H9 (cell line): ENCODE measurements around the gene SEMA3F. TPM values are rescaled to one million over a fixed set of nuclear protein-coding genes. Genes with fewer than 3 reads are reported as not detected.

Experiments
- DNase-seq: peaks from one replicate; pipeline ENCODE4 v3.0.0-alpha.2; 2017
- H2AFZ ChIP-seq: one replicate; pipeline ENCODE4 v1.6.1; 2013; ENCODE audit warnings: mild to moderate bottlenecking, low read length, control low read depth, moderate library complexity
- H2AK5ac ChIP-seq: 2 replicates; pipeline ENCODE4 v1.6.1; 2013; ENCODE audit warnings: low read length, control low read depth, mixed read lengths; ENCODE audit not compliant: insufficient read length
- H2BK120ac ChIP-seq: one replicate; pipeline ENCODE4 v1.6.1; 2013; ENCODE audit warnings: low read depth, mild to moderate bottlenecking, low read length, control low read depth, inconsistent platforms; ENCODE audit not compliant: poor library complexity, severe bottlenecking
- H2BK12ac ChIP-seq: 2 replicates; pipeline ENCODE4 v1.6.1; 2013; ENCODE audit warnings: low read length, control low read depth, mixed read lengths, low read depth; ENCODE audit not compliant: insufficient read length
- H2BK15ac ChIP-seq: 2 replicates; pipeline ENCODE4 v1.6.1; 2013; ENCODE audit warnings: low read depth, low read length, control low read depth
- H2BK20ac ChIP-seq: one replicate; pipeline ENCODE4 v1.6.1; 2013; ENCODE audit warnings: low read depth, mild to moderate bottlenecking, low read length, control low read depth, inconsistent platforms; ENCODE audit not compliant: poor library complexity, severe bottlenecking
- H2BK5ac ChIP-seq: 2 replicates; pipeline ENCODE4 v1.6.1; 2013; ENCODE audit warnings: low read length, control low read depth, mixed read lengths; ENCODE audit not compliant: insufficient read length
- H3K14ac ChIP-seq: 2 replicates; pipeline ENCODE4 v1.6.1; 2013; ENCODE audit warnings: low read length, control low read depth; ENCODE audit not compliant: insufficient read depth
- H3K18ac ChIP-seq: 2 replicates; pipeline ENCODE4 v1.6.1; 2013; ENCODE audit warnings: low read depth, mild to moderate bottlenecking, mixed read lengths, low read length, control low read depth; ENCODE audit not compliant: insufficient read length
- H3K23ac ChIP-seq: 2 replicates; pipeline ENCODE4 v1.6.1; 2013; ENCODE audit warnings: low read length, control low read depth, mixed read lengths, low read depth; ENCODE audit not compliant: insufficient read length
- H3K23me2 ChIP-seq: 2 replicates; pipeline ENCODE4 v1.6.1; 2013; ENCODE audit warnings: low read depth, mild to moderate bottlenecking, mixed read lengths, low read length, control low read depth; ENCODE audit not compliant: insufficient read length, poor library complexity, severe bottlenecking
- H3K27ac ChIP-seq: 2 replicates; pipeline ENCODE4 v1.5.1; 2013; ENCODE audit warnings: low read length, control low read depth, mixed read lengths, low read depth; ENCODE audit not compliant: insufficient read length
- H3K27me3 ChIP-seq: 2 replicates; pipeline ENCODE4 v1.6.1; 2013; ENCODE audit warnings: low read length, control low read depth, inconsistent platforms; ENCODE audit not compliant: insufficient read depth
- H3K4ac ChIP-seq: 2 replicates; pipeline ENCODE4 v1.6.1; 2013; ENCODE audit warnings: low read depth, mild to moderate bottlenecking, control low read depth, inconsistent platforms, low read length, moderate library complexity
- H3K4me1 ChIP-seq: 2 replicates; pipeline ENCODE4 v1.6.1; 2013; ENCODE audit warnings: low read length, control low read depth, inconsistent platforms; ENCODE audit not compliant: insufficient read depth
- H3K4me2 ChIP-seq: 2 replicates; pipeline ENCODE4 v1.6.1; 2013; ENCODE audit warnings: low read length, control low read depth, mixed read lengths; ENCODE audit not compliant: insufficient read length, insufficient read depth
- H3K56ac ChIP-seq: 2 replicates; pipeline ENCODE4 v1.6.1; 2013; ENCODE audit warnings: low read depth, mild to moderate bottlenecking, mixed read lengths, low read length, control low read depth; ENCODE audit not compliant: insufficient read length
- H3K79me1 ChIP-seq: 2 replicates; pipeline ENCODE4 v1.6.1; 2013; ENCODE audit warnings: low read depth, mild to moderate bottlenecking, moderate library complexity, low read length, control low read depth, inconsistent platforms; ENCODE audit not compliant: insufficient read depth, poor library complexity, severe bottlenecking
- H3K79me2 ChIP-seq: 2 replicates; pipeline ENCODE4 v1.6.1; 2013; ENCODE audit warnings: low read length, control low read depth, inconsistent platforms; ENCODE audit not compliant: insufficient read depth
- H3K9ac ChIP-seq: 2 replicates; pipeline ENCODE4 v1.6.1; 2013; ENCODE audit warnings: low read length, control low read depth, mixed read lengths; ENCODE audit not compliant: insufficient read length; ENCODE audit errors: extremely low read depth
- H3K9me3 ChIP-seq: one replicate; pipeline ENCODE4 v1.6.1; 2013; ENCODE audit warnings: low read depth, low read length, inconsistent platforms; ENCODE audit not compliant: control insufficient read depth
- H3T11ph ChIP-seq: one replicate; pipeline ENCODE4 v1.6.1; 2013; ENCODE audit warnings: mild to moderate bottlenecking, low read length, control low read depth, inconsistent platforms
- H4K20me1 ChIP-seq: one replicate; pipeline ENCODE4 v1.6.1; 2013; ENCODE audit not compliant: control insufficient read depth, insufficient read length, insufficient read depth
- H4K5ac ChIP-seq: 2 replicates; pipeline ENCODE4 v1.6.1; 2013; ENCODE audit warnings: low read depth, mild to moderate bottlenecking, mixed read lengths, low read length, control low read depth; ENCODE audit not compliant: insufficient read length
- H4K8ac ChIP-seq: replicated peaks from 2 replicates; pipeline ENCODE4 v1.6.1; 2013; ENCODE audit warnings: low read length, control low read depth, mixed read lengths, low read depth; ENCODE audit not compliant: insufficient read length
- H4K91ac ChIP-seq: 2 replicates; pipeline ENCODE4 v1.6.1; 2013; ENCODE audit warnings: low read depth, mild to moderate bottlenecking, moderate library complexity, mixed read lengths, low read length, control low read depth; ENCODE audit not compliant: insufficient read length
- H3K27ac Mint-ChIP-seq, 3 experiments: 2 replicates in 2 of 3; 3 replicates in 1 of 3; pipeline ENCODE4 v1.8.0; 2020 to 2021; ENCODE audit warnings: mixed read lengths in 3 of 3, mild to moderate bottlenecking in 1 of 3, moderate library complexity in 1 of 3
- H3K27me3 Mint-ChIP-seq: 2 replicates; pipeline ENCODE4 v1.8.0; 2021; ENCODE audit warnings: low read depth, mild to moderate bottlenecking, moderate library complexity, mixed read lengths
- H3K36me3 Mint-ChIP-seq, 3 experiments: 2 replicates in 2 of 3; 3 replicates in 1 of 3; pipeline ENCODE4 v1.8.0; 2020 to 2021; ENCODE audit warnings: low read depth in 3 of 3, mixed read lengths in 3 of 3; ENCODE audit not compliant: insufficient read depth in 1 of 3
- H3K4me1 Mint-ChIP-seq, 2 experiments: 2 replicates each; pipeline ENCODE4 v1.8.0; 2020; ENCODE audit warnings: mixed read lengths in 2 of 2
- H3K4me3 Mint-ChIP-seq, 2 experiments: 2 replicates in 1 of 2; 3 replicates in 1 of 2; pipeline ENCODE4 v1.8.0; 2020 to 2021; ENCODE audit warnings: mild to moderate bottlenecking in 2 of 2, mixed read lengths in 2 of 2, moderate library complexity in 1 of 2
- H3K9me3 Mint-ChIP-seq, 2 experiments: 2 replicates in 1 of 2; 3 replicates in 1 of 2; pipeline ENCODE4 v1.8.0; 2020; ENCODE audit warnings: mild to moderate bottlenecking in 2 of 2, mixed read lengths in 2 of 2, moderate library complexity in 1 of 2
- CTCF ChIP-seq: fragments of 200-600 bp; sonication (generic); conservative IDR thresholded peaks from 3 replicates; pipeline ENCODE4 v1.8.0; 2021; ENCODE audit warnings: antibody characterized with exemption, mild to moderate bottlenecking
- WGBS: extraction: QIAGEN DNeasy Blood & Tissue Kit; methylation state at CpG from one replicate; pipeline ENCODE4 v1.1.7; 2013; ENCODE audit warnings: missing lambda C conversion rate, low lambda C conversion rate, mixed read lengths; ENCODE audit not compliant: insufficient read length; ENCODE audit errors: extremely low coverage; 5-methylcytosine and 5-hydroxymethylcytosine counted together
- total RNA-seq: library from RNA; stranded (reverse); gene quantifications from 2 replicates; pipeline ENCODE4 v1.2.1, GENCODE V29; 2021

Gene SEMA3F
- total RNA-seq, 1 experiment from 2014 or later: 14.3 TPM

- Histone ChIP-seq H3K14ac (no peak overlapping the region), H2BK15ac (no peak overlapping the region), H2BK20ac (no peak overlapping the region), H2AK5ac (no peak overlapping the region), H2AFZ (no peak overlapping the region), H3K23me2 (peaks cover 7% of the 10 kb centered on the region), H3K18ac (no peak overlapping the region), H3K56ac (no peak overlapping the region), H4K5ac (no peak overlapping the region), H3K23ac (no peak overlapping the region), H3K9me3 (no peaks in the 10 kb centered on the region), H3K4ac (no peak overlapping the region), H2BK5ac (no peak overlapping the region), H3K27me3 (peaks cover 7% of the 10 kb centered on the region; the same call in 1 of the 2 replicates), H3K4me1 (no peaks in the 10 kb centered on the region), H3K79me2 (no peaks in the 10 kb centered on the region), H3K27ac (no peak overlapping the region), H2BK12ac (no peak overlapping the region), H3K9ac (no peak overlapping the region), H4K20me1 (no peaks in the 10 kb centered on the region), H3T11ph (no peak overlapping the region), H3K79me1 (no peaks in the 10 kb centered on the region), H3K4me2 (no peak overlapping the region), H4K91ac (no peak overlapping the region), H4K8ac (no peak overlapping the region), H2BK120ac (no peak overlapping the region)
- no peak overlapping the region for H3K4me3 Mint-ChIP-seq
- no peaks in the 10 kb centered on the region for H3K36me3 Mint-ChIP-seq
- no peak overlapping the region for H3K27ac Mint-ChIP-seq
- H3K4me1 Mint-ChIP-seq: peaks cover 22% of the 10 kb centered on the region in 2 experiments
- DNase-seq: no peak
- WGBS: no CpG with 5 or more reads among the region's 10 CpGs
- peaks cover 60% of the 10 kb centered on the region for H3K27me3 Mint-ChIP-seq
- TF ChIP-seq CTCF: 0 out of 3 replicates have a peak, but pooled peaks have one; percentile 11
- no peaks in the 10 kb centered on the region; a peak in 1 of 5 replicates for H3K9me3 Mint-ChIP-seq
These were observed 46.6 kb downstream of the SEMA3F start for GRCh38 chr3:50201573-50202315.
